IPS DF 4.7 (cell line): ENCODE results near the gene METTL18.

Experiments used
- DNase-seq: peaks from one replicate; pipeline ENCODE4 v3.0.0-alpha.2; 2013; ENCODE audit warnings: low spot score; ENCODE audit errors: extremely low read depth

The METTL18 gene

DNA sequence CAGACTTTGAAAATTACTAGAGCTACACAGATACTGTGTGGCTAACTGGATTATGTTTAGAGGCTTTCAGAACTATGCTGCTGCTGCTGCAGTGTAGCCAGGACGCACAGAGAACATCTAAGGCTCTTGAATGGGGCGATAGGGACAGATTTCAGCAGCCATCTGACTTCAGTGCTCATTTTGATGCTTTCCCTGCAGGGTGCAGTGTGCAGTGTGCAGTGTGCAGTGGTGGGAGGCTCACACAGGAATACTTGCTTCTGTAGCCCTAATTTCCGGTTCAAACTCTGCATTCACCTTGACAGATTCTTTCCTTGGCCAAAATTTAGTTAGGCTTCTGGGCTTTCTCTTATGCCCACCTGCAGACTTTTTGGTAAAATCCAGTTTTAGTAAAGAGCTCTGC, 7.7 kb downstream of the METTL18 start:
- no peak for DNase-seq

DNA sequence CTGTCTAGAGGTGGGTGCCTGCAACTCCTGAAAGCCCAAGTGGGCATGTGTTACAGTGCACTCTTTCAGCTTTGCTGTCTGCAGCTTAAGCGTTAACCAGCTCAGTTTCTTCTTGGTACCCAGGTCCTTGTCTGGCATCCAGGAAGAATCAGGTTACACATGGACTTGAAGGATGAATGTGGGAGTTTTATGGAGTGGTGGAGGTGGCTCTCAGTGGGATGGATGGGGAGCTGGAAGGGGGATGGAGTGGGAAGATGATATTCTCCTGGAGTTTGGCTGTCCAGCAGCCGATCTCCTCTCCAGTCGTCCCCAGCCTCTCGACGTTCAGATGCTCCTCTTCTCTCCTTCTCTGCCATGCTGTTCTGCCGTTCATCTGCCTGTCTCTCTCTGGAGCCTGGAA, 9.4 kb downstream of the METTL18 start:
- DNase-seq = no peak

DNA sequence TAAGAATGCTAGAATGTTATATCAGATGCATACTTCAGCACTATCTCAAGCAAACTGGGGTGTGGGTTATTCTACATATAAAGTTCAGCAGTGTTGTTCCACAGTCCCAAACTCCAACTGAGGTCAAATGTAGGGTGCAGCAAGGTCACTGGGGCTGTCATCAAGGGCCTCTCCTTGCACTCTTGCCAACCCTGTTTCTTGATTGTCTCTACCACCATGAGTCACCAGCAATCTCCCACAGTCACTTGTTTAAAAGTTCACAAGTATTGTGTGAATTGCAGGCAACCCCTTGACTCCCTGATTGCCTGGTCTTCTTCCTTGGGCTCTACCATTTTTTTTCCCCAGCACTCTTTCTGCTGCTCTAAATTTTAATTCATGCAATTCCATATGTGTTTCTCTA, 10.6 kb downstream of the METTL18 start:
- no peak for DNase-seq

DNA sequence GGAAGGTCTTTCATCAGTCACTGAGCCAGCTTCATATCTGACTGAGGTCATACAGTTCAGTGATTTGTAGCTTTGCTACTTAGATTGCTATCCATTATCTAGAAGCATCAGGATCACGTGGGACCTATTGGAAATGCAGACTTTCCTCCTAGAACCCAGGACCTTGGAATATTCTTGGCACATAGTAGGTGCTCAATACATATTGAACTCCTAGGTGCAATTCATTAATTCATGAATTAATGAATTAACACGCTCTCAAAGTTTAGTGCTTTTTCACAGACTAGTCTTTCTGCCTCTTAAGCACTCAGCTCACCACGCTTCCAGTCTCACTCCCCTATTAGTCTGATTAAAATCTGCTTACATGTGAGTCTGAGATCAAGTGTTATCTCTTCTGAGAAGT, 12.1 kb downstream of the METTL18 start:
- DNase-seq = no peak

DNA sequence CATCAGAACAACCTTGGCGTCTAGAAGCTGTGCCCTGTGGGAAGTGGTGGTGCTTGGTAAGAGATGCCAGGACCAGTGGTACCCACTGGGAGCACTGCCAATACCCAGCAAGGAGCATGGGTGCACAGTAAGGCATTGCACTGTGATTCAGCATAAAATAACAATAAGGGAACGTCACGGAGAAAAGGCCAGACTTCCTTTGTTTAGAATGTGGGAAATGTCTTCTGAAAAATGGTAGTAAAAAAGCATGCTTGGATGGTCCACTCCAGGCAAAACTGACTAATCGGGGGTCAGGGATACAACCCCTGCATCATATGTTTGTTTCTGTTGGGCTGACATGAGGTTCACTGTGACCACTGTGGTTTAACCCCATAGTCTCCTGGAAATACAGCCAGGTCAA, 14.7 kb downstream of the METTL18 start:
- no peak for DNase-seq

DNA sequence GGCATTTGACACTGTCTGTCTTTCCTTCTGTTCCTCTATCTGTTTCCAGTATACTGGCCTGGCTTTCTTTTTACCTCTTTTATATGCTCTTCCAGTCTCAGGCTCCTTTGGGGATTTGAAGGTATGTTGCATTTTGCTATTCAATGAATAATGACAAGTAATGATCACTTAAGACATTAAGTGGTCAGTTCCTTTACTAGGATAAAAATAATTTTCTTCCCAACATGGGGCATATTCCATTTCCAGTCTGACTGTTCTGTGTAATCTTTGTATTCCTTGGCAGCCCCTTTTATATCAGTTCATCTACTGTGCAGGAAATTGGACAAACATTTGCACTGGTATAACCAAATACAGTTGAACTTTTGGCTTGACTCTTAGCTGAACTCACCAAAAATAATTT, 15.6 kb downstream of the METTL18 start:
- no peak for DNase-seq

DNA sequence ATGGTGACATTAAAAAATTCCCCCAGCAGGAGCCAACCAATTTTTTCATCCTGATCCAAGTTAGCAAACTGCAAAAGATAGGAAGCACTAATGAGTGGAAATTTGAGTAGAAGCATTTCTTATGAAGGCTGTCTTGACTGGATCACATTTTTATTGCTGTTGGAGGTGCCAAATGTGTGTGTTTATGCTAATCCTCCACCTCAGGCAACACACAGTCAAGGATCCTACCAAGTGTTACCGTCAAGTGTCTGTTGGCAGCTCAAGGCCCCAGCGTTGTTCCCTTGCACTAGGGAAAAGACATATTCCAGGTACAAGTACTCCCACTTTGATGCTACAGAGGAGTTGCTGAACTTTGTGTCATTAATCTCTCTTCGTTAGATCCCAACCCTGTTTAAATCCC, 18.3 kb downstream of the METTL18 start:
- DNase-seq = no peak

DNA sequence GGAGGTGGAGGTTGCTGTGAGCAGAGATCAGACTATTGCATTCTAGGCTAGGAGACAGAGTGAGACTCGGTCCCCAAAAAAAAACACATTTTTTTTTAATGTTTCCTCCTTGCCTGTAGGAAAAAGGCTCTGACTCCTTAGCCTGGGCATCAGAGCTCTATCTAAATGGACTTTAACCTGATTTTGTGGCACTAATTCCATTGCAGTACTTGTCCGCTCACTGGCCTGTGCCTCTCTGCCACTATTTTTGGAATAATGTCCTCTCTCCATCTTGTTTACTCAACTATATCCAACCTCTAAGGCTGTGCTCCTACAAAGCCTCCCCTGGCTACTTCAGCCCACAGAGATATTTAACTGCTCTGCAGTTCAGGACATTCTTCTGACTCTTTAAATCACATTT, 26.5 kb downstream of the METTL18 start:
- DNase-seq = no peak

DNA sequence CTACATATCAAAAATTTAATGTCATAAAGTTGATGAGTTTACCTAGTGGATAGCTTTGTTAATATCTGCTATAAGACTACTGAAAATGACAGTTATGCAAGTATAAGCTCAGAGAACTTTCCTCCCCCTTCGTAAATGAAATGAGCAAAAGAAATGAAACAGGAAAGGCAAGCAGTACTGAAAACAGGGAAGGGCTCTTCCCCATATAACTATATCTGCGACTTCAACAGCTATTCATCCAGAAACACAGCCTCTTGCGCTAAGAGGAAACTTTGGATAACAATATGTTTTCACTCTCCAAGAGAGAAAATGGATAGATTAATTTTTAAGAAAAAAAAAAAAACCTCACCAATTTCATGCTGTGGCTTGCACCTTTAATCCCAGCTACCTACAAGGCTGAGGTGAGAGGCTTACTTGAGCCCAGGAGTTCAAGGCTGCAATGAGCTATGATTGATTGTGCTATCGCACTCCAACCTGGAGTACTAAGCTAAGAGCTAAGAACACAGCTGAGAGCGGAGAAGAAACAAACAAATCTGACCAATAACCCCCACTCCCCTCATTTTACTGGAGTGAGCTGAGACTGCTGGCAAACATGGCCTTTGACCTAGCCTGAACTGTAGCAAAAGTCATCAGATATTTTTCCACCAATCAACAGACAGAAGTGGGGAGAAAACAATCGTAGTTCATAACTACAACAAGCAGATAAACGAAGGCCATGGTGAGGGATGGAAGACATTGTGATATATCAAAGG, 29.0 kb downstream of the METTL18 start:
- no peak for DNase-seq

DNA sequence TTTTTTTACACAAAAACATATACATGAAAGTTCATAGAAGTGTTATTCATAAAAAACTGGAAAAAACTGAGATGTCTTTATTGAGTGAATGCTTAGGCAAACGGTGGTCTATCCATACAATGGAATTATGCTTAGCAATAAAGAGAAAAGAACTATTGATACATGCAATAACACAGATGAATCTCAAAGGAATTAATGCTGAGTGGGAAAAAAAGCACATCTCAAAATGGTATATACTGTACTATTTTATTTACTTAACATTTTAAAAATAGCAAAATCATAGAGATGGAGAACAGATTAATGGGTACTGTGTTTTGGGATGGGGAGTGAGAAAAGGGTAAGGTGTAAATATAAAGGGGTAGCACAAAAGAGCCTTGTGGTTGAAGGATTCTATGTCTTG, 29.8 kb downstream of the METTL18 start:
- no peak for DNase-seq

DNA sequence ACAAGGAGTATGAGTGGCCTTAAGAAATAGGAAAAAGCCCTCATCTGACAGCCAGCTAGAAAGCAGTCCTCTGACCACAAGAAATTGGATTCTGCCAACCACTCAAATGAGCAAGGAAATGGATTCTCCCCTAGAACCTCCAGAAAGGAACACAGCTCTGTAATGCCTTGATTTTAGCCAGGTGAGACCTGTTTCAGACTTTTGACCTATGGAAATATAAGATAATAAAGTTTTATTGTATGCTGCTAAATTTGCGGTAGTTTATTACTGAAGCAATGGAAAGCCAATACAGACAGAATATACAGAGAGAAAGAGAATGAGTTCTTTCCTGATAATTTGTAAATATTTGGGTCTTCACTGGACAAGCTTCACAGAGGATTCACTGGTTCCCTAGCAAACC, 32.0 kb downstream of the METTL18 start:
- DNase-seq = no peak

DNA sequence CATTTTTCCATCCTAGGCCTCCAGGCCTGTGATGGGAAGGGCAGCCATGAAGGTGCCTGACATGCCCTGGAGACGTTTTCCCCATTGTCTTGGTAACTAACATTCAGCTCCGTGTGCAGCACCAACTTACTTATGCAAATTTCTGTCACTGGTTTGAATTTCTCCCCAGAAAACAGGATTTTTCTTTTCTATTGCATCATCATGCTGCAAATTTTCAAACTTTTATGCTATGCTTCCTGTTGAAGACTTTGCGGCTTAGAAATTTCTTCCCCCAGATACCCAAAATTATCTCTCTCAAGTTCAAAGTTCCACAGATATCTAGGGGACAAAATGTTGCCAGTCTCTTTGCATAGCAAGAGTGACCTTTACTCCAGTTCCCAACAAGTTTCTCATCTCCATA, 35.7 kb downstream of the METTL18 start:
- DNase-seq = no peak

DNA sequence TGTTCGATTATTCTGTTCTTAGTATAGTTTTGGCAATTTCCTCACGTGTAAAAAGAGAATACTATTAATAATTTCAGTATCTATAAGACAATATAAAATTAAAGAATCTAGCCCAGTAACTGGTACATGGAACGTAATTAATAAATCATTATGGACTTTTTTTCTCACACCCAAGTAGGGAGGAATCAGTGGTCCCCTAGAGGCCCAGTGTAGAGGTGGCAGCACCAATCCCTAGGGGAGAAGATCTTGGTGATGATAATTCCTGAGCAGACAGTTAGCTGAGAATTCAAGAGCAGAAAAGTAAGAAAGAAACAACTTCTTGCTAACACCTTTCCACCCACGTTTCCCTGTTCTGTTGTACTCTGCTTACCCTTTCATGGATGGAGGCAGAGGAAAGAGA, 41.2 kb downstream of the METTL18 start:
- no peak for DNase-seq

DNA sequence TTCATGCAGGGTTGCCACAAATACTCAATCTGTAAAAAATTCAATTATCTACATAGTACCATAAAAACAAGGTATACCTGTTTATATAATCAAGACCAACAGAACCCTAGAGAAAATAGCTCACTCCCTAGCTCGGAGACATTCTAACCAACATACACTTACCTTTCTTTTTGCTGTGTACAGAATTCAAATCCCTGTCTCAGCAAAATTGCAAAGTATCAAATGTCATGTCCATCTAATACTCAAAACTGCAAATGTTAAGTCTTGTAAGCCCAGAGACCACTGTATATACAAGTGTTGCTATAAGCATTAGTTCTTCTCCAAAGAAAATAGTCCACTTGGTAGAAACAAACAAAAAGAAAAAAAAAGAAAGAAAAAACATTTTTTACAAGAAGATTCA, 44.7 kb downstream of the METTL18 start:
- DNase-seq = no peak

DNA sequence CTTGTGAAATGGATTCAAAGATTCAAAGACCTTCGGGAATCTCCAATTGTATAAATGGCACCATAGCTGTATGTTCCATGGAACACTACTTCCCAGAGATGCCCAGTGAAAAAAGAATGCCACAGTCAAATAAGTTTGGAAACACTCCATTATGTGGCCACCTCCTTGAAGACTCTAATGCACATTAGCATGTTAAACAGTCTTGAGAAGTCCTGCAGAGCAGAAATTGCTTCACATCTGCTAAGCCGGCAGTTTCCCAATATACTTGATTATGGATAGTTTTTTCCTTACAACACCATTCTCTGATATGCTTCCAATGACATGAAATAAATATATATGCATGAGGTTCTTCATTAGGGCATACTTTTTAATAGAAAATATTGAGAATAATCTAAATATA, 48.2 kb downstream of the METTL18 start:
- no peak for DNase-seq

DNA sequence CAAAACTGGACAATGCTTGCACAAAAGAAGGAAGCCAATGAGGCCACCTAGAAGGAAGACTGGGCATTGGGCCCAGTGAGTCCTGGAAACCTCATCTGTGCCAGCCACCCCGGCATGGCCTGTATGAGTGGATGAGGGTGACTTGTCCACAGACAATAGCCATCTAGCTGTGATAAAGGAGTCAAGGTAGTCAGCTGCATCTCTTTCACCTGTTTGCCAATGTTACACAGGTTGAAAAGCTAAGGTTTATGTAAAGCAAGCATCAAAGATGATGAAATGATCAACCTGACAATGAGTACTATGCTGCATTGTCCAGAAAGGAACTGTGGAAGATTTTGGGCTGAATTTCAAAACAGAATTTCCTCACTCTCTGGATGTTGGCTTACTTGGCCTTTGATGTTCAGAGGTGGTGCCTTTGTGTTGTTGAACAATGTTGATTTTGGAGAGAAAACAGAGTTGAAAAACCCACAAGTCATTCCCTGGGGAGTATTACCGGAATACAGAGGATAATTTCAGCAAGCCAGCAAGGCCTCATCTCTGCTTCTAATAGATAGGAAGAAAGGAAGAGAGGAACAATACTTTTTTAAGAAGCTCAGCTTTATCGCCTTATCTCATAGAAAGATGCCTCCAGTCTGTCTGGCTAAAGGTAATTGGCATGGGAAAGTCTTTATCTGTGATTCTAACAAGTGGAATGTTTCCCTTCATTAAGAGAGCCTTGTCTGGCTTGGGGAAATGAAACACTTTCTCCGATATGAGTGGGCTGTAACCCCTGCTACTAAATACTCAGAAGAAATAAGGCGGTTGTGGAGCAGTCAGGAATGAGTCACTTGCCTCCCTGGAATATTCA, 49.5 kb downstream of the METTL18 start:
- DNase-seq = no peak
